Gastroesophageal sphincter (tissue), 4 donors: ENCODE results near the gene FSCN2. TPM values are rescaled to one million over a fixed set of nuclear protein-coding genes. Genes with fewer than 3 reads are reported as not detected.

Source experiments
- ATAC-seq: fragments of 150-250 bp; one replicate; pipeline ENCODE4 v1.9.1; 2016; ENCODE audit warnings: mild to moderate bottlenecking, moderate library complexity
- H3K27ac ChIP-seq, 4 donors: fragments of 200-600 bp; sonication (generic) in 3 of 4; 1 replicate in 3 of 4; 2 replicates in 1 of 4; pipeline ENCODE4 v1.5.1; 2016 to 2019
- H3K27me3 ChIP-seq: fragments of 200-600 bp; sonication (generic); one replicate; pipeline ENCODE4 v1.5.1; 2019
- H3K36me3 ChIP-seq, 2 donors: fragments of 200-600 bp; sonication (generic); one replicate each; pipeline ENCODE4 v1.5.1; 2019; ENCODE audit warnings: control low read depth in 1 of 2
- H3K4me1 ChIP-seq, 3 donors: fragments of 200-600 bp; sonication (generic); 1 replicate in 2 of 3; 2 replicates in 1 of 3; pipeline ENCODE4 v1.5.1; 2016 to 2019; ENCODE audit warnings: control low read depth in 2 of 3
- H3K4me3 ChIP-seq, 2 donors: fragments of 200-600 bp; sonication (generic); one replicate each; pipeline ENCODE4 v1.5.1; 2019; ENCODE audit warnings: mild to moderate bottlenecking in 1 of 2, moderate library complexity in 1 of 2
- H3K9me3 ChIP-seq, 3 donors: fragments of 200-600 bp; sonication (generic); one replicate each; pipeline ENCODE4 v1.5.1; 2017 to 2019; ENCODE audit warnings: control low read depth in 2 of 3
- CTCF ChIP-seq, 4 experiments: fragments of 200-600 bp in 2 of 4; fragments of 450-650 bp in 2 of 4; sonication (generic) in 1 of 4; IDR thresholded peaks; one replicate each; pipeline ENCODE4 v1.5.1; 2017 to 2019; ENCODE audit warnings: antibody characterized with exemption in 4 of 4, mild to moderate bottlenecking in 2 of 4, moderate library complexity in 2 of 4
- EP300 ChIP-seq: sonication (generic); formaldehyde crosslinking; IDR thresholded peaks from one replicate; pipeline ENCODE4 v1.6.1; 2017; ENCODE audit warnings: antibody characterized with exemption, mild to moderate bottlenecking
- POLR2A ChIP-seq, 2 donors: fragments of 450-650 bp; IDR thresholded peaks; one replicate each; pipeline ENCODE4 v1.6.1; 2017; ENCODE audit warnings: antibody characterized with exemption in 2 of 2, mild to moderate bottlenecking in 2 of 2, moderate library complexity in 1 of 2
- POLR2AphosphoS5 ChIP-seq: sonication (generic); formaldehyde crosslinking; IDR thresholded peaks from one replicate; pipeline ENCODE4 v1.6.1; 2017; ENCODE audit warnings: antibody characterized with exemption
- WGBS, 2 donors: methylation state at CpG; one replicate each; pipeline ENCODE4 v1.1.5; 2018; ENCODE audit warnings: low coverage in 1 of 2; 5-methylcytosine and 5-hydroxymethylcytosine counted together
- total RNA-seq, 4 donors: library from RNA; depleted of rRNA; stranded (reverse); fragments of >200 nt; gene quantifications; one replicate each; pipeline ENCODE4 v1.1.0, GENCODE V29; 2016

The FSCN2 gene
- total RNA-seq, 4 donors from 2014 or later, result 0.49 to 2.1 (median 1.0) TPM

DNA sequence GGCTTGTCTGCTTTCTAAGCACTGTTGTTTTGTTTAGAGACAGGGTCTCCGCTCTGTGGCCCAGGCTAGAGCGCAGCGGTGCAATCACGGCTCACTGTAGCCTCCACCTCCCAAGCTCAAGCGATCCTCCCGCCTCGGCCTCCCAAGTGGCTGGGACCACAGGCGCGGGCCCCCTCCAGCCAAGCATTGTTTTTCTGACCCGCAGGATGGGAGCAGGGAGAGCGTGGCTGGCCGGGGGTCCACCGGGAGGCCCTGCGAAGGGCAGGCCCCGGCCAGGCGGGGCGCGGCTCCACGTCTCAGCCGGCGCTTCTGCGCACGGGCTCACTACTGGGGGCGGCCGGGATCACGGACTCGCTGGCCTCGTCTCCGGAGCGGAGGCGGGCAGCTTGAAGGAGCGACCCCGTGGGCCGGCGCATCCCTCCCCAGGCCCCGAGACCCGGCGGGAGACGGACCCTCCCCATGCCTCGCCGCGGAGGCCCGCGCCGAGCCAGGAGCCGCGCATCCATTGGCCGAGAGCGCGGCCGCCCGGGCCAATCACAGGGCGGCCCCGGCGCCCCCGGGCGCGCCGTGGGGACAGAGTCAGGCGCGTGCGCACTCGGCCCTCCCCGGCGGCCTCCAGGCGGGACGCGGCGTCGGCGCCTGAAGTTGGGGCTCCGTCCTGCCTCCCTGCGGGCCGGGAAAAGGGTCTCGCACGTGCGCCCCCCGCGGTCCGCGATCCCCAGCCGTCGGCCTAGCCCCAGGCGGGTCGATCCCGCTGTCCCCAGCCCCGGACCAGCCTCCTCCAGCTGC is 40.5 kb upstream of the FSCN2 start:
- Histone ChIP-seq H3K4me3 (peak overlapping the region; percentile 44 to 81), H3K36me3 (no peaks in the 10 kb centered on the region), H3K27ac (peak overlapping the region; percentile 48 to 90 (median 86)), H3K9me3 (no peaks in the 10 kb centered on the region), H3K27me3 (peaks cover 7% of the 10 kb centered on the region), H3K4me1 (peaks cover 0 to 62% (median 26%) of the 10 kb centered on the region in 3 donors)
- peak; percentile 75 for TF ChIP-seq POLR2AphosphoS5
- peak; percentile 90 to 94 for TF ChIP-seq POLR2A (IDR thresholded peaks at IDR 0.05)
- TF ChIP-seq EP300, result no peak
- TF ChIP-seq CTCF (IDR thresholded peaks at IDR 0.05), result peak in 1 of 4 experiments; percentile 11
- peak; percentile 85 for ATAC-seq
- WGBS, 2 donors, result no CpG with 5 or more reads among the region's 87 CpGs

DNA sequence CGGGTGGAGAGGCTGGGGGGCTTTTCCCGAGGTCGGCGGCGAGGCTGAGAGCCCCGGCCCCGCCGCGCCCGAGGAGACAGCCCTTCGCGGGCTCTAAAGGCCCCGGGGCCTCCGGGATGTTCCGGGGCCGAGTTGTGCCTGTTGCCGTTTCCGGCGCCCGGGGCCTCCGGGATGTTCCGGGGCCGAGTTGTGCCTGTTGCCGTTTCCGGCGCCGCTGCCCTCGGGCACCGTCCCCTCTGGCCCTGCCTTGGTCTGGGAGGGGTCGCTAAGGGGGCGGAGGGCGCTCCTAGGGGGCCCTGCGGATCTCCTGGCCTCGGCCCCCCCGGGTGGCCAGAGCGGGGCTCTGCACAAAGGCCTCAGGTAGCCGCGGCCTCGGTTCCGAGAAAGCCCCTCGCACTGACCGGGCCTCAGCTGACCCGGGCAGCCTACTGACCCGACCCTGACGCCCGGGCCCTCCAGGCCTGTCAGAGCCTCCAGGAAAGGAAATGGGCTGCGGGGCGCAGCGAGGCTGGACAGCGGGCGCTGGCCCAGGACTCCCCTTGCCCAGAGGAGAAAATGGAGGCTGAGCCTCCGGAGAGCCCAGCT is 39.8 kb upstream of the FSCN2 start:
- H3K4me3 ChIP-seq, result peak overlapping the region; percentile 44 to 81
- H3K27me3 ChIP-seq, result peaks cover 7% of the 10 kb centered on the region
- H3K27ac ChIP-seq, result peak overlapping the region; percentile 48 to 90 (median 86)
- H3K4me1 ChIP-seq, result peaks cover 0 to 55% (median 25%) of the 10 kb centered on the region in 3 donors
- H3K9me3 ChIP-seq, result no peaks in the 10 kb centered on the region
- TF ChIP-seq CTCF (IDR thresholded peaks at IDR 0.05) (no peak), EP300 (no peak), POLR2A (IDR thresholded peaks at IDR 0.05) (no peak), POLR2AphosphoS5 (no peak)
- no peaks in the 10 kb centered on the region for H3K36me3 ChIP-seq
- ATAC-seq, result peak; percentile 0
- WGBS, 2 donors, result 0% methylated on average over 15 of the region's 52 CpGs; no CpG with 5 or more reads in 1 of the 2 donors

DNA sequence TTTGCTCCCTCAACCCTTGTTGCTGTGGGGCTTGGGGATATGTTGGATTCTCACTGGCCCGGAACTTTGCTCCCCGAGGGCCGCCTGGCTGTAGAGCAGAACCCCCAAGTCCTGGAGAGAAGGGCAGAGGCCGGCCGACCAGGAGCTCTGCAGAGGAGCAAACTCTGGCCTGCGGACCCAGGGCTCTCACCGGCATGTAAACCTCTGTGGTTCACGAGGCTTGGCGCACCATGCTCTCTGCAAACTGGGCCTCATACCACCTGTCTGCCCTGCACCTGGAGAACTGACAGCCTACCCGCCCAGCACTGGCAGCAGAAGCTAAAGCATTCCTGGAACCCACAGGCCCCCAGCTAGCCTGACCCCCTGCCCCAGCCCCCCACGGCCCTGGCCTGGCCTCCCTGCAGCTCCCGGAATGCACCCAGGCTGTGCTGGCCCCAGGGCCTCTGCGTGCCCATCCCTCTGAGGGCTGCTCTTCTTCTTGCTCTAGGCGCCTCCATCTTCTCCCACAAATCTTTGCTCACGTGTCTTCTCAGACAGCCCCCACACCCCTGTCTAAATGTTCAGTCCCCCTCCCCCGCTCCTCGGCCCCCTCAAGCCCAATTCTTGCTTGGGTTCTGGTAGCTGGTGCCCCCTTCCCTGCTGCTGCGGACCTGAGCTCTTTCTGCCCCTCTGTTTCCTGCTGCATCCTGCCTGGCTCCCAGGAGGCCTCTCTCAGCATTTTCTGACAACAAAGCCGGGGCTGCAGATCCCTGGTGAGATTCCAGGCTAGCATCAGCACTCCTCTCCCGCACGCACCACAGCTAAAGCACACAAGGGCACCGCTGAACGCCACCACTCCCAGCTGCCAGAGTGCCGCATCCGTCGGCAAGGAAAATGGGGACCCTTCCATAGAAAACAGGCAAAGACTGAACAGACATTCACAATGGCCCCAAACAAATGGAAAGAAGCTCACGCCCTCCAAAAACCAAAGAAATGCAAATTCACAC is 38.9 kb upstream of the FSCN2 start:
- Histone ChIP-seq H3K9me3 (no peaks in the 10 kb centered on the region), H3K27me3 (peaks cover 7% of the 10 kb centered on the region), H3K4me1 (peaks cover 0 to 46% (median 17%) of the 10 kb centered on the region in 3 donors), H3K36me3 (no peaks in the 10 kb centered on the region), H3K4me3 (peak overlapping the region in 1 of 2 donors; percentile 81), H3K27ac (peak overlapping the region in 1 of 4 donors; percentile 90)
- 76 to 84% methylated on average over 4 to 8 of the region's 27 CpGs for WGBS, 2 donors
- no peak for ATAC-seq
- TF ChIP-seq POLR2A (IDR thresholded peaks at IDR 0.05) (no peak), CTCF (IDR thresholded peaks at IDR 0.05) (no peak), EP300 (no peak), POLR2AphosphoS5 (no peak)

DNA sequence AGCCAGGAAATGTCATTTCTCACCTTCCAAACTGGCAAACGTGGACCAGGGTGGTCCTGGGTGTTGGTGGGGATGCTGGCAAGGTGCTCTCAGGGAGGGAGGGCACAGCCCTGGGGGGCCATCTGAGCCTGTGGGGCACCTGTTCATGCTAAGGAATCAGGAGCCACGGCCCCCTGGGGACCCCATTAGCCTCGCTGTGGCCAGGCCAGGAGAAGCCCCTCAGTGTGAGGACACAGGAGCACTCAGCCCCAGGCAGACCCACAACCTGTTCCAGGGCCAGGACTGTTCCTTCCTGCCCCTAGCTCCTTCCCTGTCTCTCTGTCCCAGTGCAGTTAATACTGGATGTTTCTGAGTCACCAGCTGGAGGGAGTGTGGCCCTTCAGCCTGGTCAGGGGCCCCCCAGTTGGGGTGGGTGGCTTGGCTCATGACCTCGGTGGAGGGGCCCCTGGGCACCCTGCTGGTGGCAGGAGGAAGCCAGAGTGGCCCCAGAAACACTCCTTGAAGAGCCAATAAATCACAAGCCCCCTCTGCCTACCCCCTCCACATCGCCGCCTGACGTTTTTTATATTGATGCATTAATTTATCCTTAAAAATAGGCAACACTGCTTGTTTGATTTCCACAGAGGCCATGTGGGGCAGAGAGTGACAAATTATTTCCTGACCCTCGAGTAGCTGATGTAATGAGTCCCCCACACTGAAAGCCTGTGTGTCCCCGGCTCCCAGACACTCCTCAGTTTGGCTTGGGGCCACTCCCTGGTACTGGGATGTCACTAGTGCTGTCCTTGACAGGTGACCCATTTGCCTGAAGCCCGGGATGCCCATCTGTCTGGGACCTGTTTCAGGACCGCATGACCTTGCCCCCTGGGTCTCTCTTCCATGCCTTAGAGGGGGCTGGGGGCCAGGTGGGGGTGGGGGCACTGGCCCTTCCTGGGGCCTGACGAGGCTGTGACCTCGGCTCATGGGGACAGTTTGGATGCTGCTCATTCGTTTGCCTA is 37.9 kb upstream of the FSCN2 start:
- Histone ChIP-seq H3K27me3 (peaks cover 7% of the 10 kb centered on the region), H3K9me3 (no peaks in the 10 kb centered on the region), H3K4me1 (peaks cover 0 to 39% (median 13%) of the 10 kb centered on the region in 3 donors), H3K27ac (no peak overlapping the region), H3K4me3 (no peak overlapping the region), H3K36me3 (no peaks in the 10 kb centered on the region)
- TF ChIP-seq POLR2AphosphoS5, result no peak
- WGBS, 2 donors, result 56 to 60% methylated on average over 2 to 5 of the region's 14 CpGs
- no peak for ATAC-seq
